Measurements from ENCODE around the gene MRPL27. TPM values are rescaled to one million over a fixed set of nuclear protein-coding genes. Genes with fewer than 3 reads are reported as not detected.
A peak's percentile ranks its signal among the peaks of the same experiment; 100 is the strongest.

Gene MRPL27
- total RNA-seq, 6 experiments from 2014 or later: 34.3 to 69.4 (median 38.6) TPM

DNA sequence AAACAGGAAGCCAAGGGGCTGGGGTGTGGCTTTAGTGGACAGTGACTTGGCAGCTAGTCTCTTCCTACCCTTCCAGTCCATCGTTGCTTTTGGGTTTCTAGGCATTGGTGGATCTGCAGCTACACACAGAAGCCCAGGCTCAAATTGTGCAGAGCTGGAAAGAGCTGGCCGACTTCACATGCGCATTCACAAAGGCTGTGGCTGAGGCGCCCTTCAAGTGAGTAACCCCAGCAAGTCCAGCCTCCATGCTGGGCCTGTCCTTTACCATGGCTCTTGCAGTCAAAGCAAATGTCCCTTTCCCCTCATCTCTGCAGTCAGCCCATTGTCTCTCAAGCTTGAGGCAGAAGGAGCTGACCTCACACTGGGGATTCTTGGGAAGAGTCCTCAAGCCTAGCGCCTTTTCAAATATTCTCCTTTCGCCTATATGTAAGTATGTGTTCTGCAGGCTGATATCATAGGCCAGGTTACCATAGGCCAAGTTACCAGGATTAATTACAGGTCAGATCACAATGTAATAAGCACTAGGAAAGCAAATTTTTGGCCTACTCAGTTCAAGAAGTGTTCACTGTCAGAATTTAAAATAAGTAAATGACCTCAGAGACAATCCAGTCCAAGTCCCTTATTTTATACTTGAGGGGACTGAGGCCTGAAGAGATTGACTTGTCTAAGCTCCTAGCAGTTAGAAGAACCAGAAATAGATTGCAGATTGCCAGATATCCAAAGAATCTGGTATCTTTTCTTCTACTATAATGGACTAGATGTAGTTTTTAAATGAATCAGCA is 6.6 kb upstream of the MRPL27 start:
- Histone ChIP-seq H3K4me3 (no peak overlapping the region), H3K36me3 (peaks cover 0 to 39% (median 29%) of the 10 kb centered on the region in 4 donors), H3K27ac (no peak overlapping the region), H3K4me1 (no peaks in the 10 kb centered on the region), H3K27me3 (no peaks in the 10 kb centered on the region), H3K9me3 (no peaks in the 10 kb centered on the region)
- WGBS (ENCODE audit: insufficient coverage, low coverage, low lambda C conversion rate, missing lambda C conversion rate): 96% methylated on average over 2 of the region's 6 CpGs
- DNase-seq (no peak), ATAC-seq (no peak)
- intact Hi-C loops (cut with DNase I): no loop called here
- TF ChIP-seq, protein P1, sequence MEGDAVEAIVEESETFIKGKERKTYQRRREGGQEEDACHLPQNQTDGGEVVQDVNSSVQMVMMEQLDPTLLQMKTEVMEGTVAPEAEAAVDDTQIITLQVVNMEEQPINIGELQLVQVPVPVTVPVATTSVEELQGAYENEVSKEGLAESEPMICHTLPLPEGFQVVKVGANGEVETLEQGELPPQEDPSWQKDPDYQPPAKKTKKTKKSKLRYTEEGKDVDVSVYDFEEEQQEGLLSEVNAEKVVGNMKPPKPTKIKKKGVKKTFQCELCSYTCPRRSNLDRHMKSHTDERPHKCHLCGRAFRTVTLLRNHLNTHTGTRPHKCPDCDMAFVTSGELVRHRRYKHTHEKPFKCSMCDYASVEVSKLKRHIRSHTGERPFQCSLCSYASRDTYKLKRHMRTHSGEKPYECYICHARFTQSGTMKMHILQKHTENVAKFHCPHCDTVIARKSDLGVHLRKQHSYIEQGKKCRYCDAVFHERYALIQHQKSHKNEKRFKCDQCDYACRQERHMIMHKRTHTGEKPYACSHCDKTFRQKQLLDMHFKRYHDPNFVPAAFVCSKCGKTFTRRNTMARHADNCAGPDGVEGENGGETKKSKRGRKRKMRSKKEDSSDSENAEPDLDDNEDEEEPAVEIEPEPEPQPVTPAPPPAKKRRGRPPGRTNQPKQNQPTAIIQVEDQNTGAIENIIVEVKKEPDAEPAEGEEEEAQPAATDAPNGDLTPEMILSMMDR (IDR thresholded peaks at IDR 0.05): no peak
- no peak for TF ChIP-seq POLR2A (IDR thresholded peaks at IDR 0.05)

DNA sequence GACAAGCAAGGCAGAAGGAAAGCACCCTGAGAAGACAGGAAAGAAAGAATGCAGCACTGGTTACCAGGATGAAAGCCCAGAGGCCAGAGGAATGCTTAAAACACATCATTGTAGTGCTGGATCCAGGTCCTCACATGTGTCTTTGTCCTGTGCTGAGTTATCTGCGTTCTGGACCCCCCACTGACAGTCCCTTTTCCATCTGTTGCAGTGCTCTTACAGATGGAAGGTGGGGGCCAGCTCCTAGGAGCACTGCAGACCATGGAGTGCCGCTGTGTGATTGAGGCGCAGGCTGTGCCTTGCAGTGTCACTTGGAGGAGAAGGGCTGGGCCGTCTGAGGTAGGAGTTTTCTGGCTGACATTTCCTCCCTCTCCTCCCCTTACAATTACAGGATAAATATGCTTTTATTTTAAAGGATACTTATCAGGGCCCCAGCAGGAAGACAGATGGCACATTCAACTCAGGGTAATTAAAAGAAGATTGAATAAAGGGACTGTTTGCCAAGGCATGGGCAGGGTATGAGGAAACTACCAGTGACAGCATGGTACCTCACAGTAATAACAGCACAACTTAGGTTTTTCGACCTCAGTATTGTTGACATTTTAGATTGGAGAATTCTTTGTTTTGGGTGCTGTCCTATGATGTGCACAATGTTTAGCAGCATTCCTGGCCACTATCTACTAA is 3.0 kb upstream of the MRPL27 start:
- no peak for ATAC-seq
- Histone ChIP-seq H3K4me1 (peaks cover 0 to 14% (median under 1%) of the 10 kb centered on the region in 4 donors), H3K4me3 (no peak overlapping the region), H3K36me3 (peaks cover 0 to 4% (median 2%) of the 10 kb centered on the region in 4 donors), H3K27me3 (no peaks in the 10 kb centered on the region), H3K9me3 (no peaks in the 10 kb centered on the region), H3K27ac (no peak overlapping the region)
- WGBS (ENCODE audit: insufficient coverage, low coverage, low lambda C conversion rate, missing lambda C conversion rate): 78% methylated on average over 4 of the region's 5 CpGs
- peak in 1 of 3 donors; percentile 13 for DNase-seq
- no peak for TF ChIP-seq POLR2A (IDR thresholded peaks at IDR 0.05)
- TF ChIP-seq, protein P1 (IDR thresholded peaks at IDR 0.05): no peak
- intact Hi-C loops (cut with DNase I): no loop called here

DNA sequence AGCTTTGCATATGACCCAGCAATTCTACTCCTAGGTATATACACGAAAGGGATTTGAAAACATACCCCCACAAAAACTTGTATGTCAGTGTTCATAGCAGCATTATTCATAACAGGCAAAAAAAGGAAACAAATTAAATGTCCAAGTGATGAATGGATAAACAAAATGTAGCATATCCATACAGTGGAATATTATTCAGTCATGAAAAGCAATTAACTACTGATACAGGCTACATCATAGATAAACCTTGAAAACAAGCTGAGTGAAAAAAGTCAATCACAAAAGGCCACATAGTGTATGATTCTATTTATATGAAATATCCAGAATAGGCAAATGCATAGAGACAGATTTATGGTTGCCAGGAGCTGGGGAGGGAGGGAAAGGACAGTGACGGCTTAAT is 721 bp upstream of the MRPL27 start:
- ATAC-seq: no peak
- Histone ChIP-seq H3K9me3 (no peaks in the 10 kb centered on the region), H3K36me3 (peaks cover 0 to 18% (median 5%) of the 10 kb centered on the region in 4 donors), H3K27ac (no peak overlapping the region), H3K27me3 (no peaks in the 10 kb centered on the region), H3K4me1 (peaks cover 0 to 14% (median under 1%) of the 10 kb centered on the region in 4 donors), H3K4me3 (peak overlapping the region in 1 of 3 donors; percentile 97)
- TF ChIP-seq, protein P1 (IDR thresholded peaks at IDR 0.05): no peak
- TF ChIP-seq POLR2A (IDR thresholded peaks at IDR 0.05): no peak
- no peak for DNase-seq
- intact Hi-C loops (cut with DNase I): no loop called here
- 76% methylated on average over 2 of the region's 2 CpGs for WGBS (ENCODE audit: insufficient coverage, low coverage, low lambda C conversion rate, missing lambda C conversion rate)

DNA sequence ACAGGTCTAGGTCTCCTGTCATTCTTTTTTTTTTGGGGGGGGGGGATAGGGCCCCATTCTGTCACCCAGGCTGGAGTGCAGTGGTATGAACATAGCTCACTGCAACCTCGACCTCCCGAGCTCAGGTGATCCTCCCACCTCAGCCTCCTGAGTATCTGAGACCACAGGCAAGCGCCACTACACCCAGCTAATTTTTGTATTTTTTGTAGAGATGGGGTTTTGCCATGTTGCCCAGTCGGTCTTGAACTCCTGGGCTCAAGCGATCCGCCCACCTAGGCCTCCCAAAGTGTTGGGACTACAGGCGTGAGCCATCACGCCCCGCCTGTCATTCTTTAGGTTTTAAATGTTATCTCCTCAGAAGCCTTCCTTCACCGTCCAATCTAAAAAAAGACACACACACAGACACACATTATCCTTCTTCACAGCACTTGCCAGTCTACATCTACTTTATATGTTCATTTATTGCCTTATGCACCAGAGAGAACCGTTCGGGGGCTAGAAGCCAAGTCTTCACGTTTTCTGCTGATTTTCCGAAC is 694 bp downstream of the MRPL27 start:
- Histone ChIP-seq H3K27me3 (no peaks in the 10 kb centered on the region), H3K27ac (peak overlapping the region; percentile 78 to 97 (median 94)), H3K9me3 (no peaks in the 10 kb centered on the region), H3K36me3 (peaks cover 0 to 32% (median 15%) of the 10 kb centered on the region in 4 donors), H3K4me1 (peaks cover 0 to 14% (median under 1%) of the 10 kb centered on the region in 4 donors), H3K4me3 (peak overlapping the region; percentile 65 to 97 (median 86))
- DNase-seq (peak in 1 of 3 donors; percentile 31), ATAC-seq (no peak)
- 20% methylated on average over 13 of the region's 14 CpGs for WGBS (ENCODE audit: insufficient coverage, low coverage, low lambda C conversion rate, missing lambda C conversion rate)
- TF ChIP-seq, protein P1 (IDR thresholded peaks at IDR 0.05): no peak
- no peak for TF ChIP-seq POLR2A (IDR thresholded peaks at IDR 0.05)
- intact Hi-C loops (cut with DNase I): no loop called here
